Heart left ventricle (tissue), 13 donors: Measurements from ENCODE around the gene RAD51B.

ENCODE experiments used
- POLR2A ChIP-seq, 2 donors: fragments of 450-650 bp; IDR thresholded peaks; one replicate each; pipeline ENCODE4 v1.6.1; 2017; ENCODE audit warnings: antibody characterized with exemption in 2 of 2, mild to moderate bottlenecking in 2 of 2, moderate library complexity in 2 of 2
- TF ChIP-seq, protein P1 (sequence below), 12 donors: fragments of 200-600 bp; sonication (generic) in 4 of 12; IDR thresholded peaks; one replicate each; pipeline versions ENCODE4 v1.5.0 to v1.8.0; 2018 to 2022; ENCODE audit warnings: antibody characterized with exemption in 12 of 12, mild to moderate bottlenecking in 5 of 12
- donor health status: ischemic (EF 13 %, LVEDD 7.1; RV severe dilation, severe dysfunction).
- donor health status: DM: no; HTN: yes; CAD: no.
- donor health status: DM: no; HTN: no; CAD: no.
- donor health status: ischemic (EF 25% LVEDD 6.9; RV normal size, moderate dysfunction).
- donor health status: ischemic (EF 25% LVEDD 5.7; RV mildly dilated, moderate dysfunction).
- donor health status: ischemic (EF 35%, LVEDD 5.7; RV mildly dilated, moderate dysfunction).
- donor health status: nonischemic (EF 11% LVEDD 7.7; RV severe dilation, severe dysfunction).
- donor health status: DM: yes; HTN: yes; CAD: no.
- donor health status: PGD.
- donor health status: ischemic (EF 29% LVEDD 5.4; RV normal size, mild dysfunction).
- donor health status: nonischemic (EF 23%, LVEDD 6.1; RV moderate dilation, normal function).

GRCh38 chr14:68711561-68712309 lies 892.2 kb downstream of the RAD51B start:
- TF ChIP-seq, protein P1, sequence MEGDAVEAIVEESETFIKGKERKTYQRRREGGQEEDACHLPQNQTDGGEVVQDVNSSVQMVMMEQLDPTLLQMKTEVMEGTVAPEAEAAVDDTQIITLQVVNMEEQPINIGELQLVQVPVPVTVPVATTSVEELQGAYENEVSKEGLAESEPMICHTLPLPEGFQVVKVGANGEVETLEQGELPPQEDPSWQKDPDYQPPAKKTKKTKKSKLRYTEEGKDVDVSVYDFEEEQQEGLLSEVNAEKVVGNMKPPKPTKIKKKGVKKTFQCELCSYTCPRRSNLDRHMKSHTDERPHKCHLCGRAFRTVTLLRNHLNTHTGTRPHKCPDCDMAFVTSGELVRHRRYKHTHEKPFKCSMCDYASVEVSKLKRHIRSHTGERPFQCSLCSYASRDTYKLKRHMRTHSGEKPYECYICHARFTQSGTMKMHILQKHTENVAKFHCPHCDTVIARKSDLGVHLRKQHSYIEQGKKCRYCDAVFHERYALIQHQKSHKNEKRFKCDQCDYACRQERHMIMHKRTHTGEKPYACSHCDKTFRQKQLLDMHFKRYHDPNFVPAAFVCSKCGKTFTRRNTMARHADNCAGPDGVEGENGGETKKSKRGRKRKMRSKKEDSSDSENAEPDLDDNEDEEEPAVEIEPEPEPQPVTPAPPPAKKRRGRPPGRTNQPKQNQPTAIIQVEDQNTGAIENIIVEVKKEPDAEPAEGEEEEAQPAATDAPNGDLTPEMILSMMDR (IDR thresholded peaks at IDR 0.05), result no peak
- no peak for TF ChIP-seq POLR2A (IDR thresholded peaks at IDR 0.05)
